DMS153 treated with DMSO at 0.1 percent for 48 hours (cell line): ENCODE measurements around the gene PRKN.
"Not testable (repeated sequence)": the region's sequence is repeated elsewhere in the genome, so short reads cannot be mapped to it uniquely, and the experiment has no call there.

Experiments used
- DNase-seq: peaks from one replicate; lab custom pipeline; 2025; ENCODE audit not compliant: unreplicated experiment; lab: John Stamatoyannopoulos, UW

PRKN gene

DNA sequence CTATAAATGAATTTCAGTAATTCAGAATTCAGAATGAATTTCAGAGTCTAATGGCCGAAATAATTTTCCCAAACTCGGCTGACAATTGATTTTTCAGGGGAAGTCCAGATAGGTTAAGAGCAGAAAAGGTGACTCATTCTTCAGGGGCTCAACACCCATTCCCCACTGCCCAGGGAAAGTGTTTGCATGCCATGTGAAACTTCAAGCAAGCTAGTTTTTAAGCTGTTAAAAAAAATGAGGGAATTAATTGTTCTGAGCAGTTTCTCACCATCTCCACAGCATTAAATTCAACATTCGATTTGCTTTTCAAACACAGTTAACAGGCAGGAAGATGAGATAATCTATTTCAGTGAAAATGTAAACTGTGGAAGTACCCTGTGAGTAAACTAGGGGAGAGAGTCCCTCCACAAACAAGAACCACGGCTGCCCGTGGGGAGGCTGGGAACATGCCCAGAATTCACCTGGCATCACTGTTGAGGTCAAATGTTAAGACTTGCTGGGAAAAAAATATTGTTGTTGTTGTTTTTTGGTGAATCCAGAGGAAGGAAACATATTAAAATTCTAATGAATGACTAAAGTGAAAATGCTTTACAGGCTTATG lies 803.0 kb downstream of the PRKN start:
- no peak for DNase-seq

GRCh38 chr6:161922631-161923119 lies 804.9 kb downstream of the PRKN start:
- DNase-seq, result peak; percentile 39

DNA sequence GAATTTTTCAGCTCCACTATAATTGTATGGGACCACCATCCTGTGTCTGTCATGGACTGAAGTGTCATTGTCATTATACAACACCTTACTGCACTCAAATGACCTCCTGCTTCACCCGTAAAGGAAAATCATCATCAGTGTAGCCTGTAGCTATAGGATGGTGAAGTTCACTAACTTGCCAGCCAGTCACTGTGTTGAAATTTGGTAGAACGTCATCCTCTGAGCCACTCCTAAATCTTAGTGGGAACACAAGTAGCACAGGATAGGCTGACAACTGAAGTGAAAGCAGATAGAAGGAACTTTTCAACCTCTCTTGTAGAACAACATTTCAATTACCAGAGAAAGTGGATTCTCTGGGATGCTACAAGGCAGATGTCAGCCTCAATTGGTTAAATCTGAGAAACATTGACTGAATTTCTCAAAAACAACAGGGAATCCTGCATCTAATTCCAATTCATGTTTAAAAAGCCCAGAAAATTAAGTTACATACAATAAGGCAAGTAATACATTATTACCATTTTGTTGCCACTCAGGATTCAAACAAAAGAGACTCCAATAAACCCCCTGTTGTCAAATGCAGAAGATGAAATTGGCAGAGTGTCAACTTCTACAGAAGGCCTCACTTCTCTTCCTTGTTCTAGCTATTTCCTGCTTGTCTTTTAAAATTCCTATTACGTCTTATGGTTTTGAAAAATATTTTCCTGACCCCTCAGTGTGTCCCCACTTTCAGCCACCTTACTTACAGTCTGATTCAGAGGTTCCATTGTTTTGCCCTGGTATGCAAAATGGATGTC lies 805.8 kb downstream of the PRKN start:
- peak; percentile 11 for DNase-seq

DNA sequence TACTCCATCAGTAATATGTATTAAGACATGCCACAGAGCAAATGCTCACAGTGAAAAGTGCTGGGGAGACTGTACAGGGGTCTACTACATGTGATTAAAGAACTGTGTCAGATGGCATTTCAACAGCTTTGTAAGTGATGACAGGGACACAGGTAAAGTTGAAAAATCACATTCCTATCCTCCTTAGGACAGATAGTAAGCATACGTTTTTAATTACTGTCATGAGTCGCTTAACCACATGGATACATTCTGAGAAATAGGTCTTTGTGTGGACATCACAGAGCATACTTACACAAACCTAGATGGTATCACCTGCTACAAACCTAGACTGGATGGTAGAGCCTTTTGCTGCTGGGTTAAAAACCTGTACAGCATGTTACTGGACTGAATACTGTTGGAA lies 807.9 kb downstream of the PRKN start:
- no peak for DNase-seq

GRCh38 chr6:161918628-161919205 lies 808.8 kb downstream of the PRKN start:
- DNase-seq, result no peak

DNA sequence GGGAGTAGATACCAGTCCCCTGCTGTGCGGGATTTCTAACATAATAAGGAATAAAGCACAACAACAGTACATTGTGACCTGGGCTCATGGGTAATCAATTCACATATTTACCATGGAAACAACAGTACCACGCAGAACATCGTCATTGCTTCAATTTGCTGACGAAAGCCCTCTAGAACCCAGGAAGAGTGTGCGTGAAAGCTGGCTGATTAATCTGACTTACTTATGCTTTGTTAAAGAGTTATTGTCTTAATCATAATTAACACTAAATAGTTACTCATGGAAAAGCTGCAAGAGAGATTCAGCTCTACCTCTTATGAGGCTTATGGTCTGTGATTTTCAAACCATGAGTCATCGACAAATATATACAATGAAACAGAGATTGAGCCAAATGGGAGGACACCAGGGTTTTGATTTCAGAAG lies 809.4 kb downstream of the PRKN start:
- no peak for DNase-seq

- no peak for DNase-seq
Observed at GRCh38 chr6:161917645-161918044, 809.9 kb downstream of the PRKN start.

DNA sequence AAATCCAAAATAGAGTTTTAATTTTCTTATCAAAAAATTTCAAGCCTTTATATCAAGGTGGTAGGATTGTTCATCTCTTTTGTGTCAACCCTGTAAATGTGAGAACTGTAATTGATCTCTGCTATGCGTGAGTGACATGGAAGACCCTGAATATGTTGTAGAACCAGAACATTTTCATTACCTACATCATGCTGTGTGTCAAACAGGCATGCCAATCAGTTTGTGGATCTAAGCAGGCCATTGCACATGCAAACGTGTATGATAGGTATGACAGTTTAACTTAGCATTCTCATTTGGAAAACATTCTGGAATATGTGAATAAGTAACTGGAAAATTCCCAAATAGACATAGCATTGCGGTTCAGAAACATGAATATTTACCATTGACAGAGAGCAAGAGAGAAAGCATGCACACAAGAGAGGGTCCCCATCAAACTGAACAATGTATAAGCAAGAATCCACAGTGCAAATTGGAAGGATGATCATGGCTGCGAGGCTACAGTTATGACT lies 812.1 kb downstream of the PRKN start:
- no peak for DNase-seq

DNA sequence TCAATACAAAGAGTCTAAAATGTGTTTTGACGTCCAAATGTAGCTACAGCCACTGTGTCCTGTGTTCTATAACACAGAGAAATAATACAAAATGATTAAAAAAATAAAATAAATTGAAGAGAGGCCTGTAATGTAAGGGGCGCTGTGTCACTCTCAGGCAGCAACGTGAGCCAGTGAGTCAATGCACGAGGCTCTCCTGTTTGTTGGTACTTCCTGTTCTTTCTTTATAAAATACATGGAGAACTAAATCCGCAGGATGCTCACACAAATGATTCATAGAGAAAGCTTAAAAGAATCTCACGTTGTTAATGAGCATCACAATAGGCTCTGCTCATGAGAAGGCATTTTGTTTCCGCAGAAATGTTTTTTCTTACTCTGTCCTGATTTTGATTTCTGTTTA lies 818.7 kb downstream of the PRKN start:
- no peak for DNase-seq

GRCh38 chr6:161906571-161906970 lies 821.0 kb downstream of the PRKN start:
- no peak for DNase-seq

GRCh38 chr6:161903584-161904212 lies 823.9 kb downstream of the PRKN start:
- DNase-seq, result no peak

GRCh38 chr6:161901740-161902426 lies 825.7 kb downstream of the PRKN start:
- DNase-seq, result no peak

- DNase-seq, result no peak
Observed at GRCh38 chr6:161894436-161894835, 833.1 kb downstream of the PRKN start.

DNA sequence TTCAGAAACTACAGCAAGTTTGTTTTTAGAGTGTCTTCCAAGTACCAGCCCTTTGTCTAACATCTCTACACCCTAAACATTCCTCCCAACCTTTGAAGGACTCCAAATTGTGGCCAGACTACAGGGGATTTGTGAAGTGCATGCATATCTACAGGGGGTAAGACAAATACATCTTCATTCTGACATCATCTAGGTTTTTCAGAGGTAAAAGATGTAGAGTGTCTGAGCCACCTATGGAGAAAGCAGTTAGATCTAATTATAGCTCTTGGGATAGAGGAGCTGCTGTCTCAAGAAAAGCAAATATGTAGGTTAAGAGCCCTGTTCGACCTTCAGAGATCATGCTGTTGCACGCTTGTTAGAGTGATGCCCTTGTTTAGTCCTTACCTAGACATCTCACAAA lies 836.0 kb downstream of the PRKN start:
- no peak for DNase-seq

DNA sequence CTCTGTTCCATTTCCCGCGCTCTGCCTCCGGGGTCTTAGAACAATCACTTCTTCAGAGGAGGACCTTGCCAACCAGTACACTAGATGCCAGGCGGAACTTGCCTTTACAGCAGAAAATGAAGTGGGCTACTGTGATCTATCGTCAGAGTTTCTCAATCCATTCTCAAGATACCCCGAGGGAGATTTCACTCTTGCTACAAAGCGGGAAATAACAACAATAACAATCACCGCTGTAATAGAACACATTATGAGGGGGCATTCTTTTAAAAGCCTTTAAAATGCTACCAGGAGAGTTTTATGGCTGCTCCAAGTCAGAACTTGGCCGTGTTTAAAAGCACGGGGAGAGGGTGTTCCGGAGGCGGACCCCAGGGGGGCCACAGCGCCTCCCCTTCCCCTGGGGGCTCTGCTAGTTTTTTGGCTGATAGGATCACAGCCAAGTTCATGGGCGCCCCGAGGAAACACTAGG lies 836.7 kb downstream of the PRKN start:
- no peak for DNase-seq

- no peak for DNase-seq
Observed at GRCh38 chr6:161890133-161890831, 837.3 kb downstream of the PRKN start.

DNA sequence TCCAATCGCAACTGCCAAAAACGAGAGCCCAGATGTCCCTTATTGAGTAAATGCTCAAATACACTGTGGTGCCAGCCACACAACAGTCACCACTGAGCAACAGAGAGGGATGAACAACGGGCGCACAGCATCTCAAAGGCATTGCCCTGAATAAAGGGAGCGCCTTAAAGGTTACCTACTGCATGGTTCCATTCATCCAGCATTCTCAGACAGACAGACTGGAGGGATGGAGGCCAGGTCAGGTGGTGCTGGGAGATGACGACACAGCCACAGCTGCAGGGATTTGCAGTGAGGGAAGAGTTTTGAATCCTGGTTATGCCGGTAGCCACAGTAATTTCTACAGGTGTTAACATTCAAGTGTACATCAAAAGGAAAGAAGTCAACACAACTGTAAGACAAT lies 838.2 kb downstream of the PRKN start:
- no peak for DNase-seq

DNA sequence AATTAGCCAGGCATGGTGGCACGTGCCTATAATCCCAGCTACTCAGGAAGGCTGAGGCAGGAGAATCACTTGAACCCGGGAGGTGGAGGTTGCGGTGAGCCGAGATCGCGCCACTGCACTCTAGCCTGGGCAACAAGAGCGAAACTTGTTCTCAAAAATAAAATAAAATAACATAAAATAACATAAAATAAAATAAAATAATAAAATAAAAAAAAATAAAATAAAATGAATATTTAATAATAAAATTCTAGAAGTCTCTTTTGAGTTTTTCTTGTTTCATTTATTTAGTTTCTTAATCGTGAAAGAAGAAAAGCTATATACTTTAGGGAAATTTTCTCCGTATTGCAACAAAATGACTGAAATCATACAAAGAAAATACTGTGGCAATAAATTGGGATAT lies 841.0 kb downstream of the PRKN start:
- not testable (repeated sequence) for DNase-seq

DNA sequence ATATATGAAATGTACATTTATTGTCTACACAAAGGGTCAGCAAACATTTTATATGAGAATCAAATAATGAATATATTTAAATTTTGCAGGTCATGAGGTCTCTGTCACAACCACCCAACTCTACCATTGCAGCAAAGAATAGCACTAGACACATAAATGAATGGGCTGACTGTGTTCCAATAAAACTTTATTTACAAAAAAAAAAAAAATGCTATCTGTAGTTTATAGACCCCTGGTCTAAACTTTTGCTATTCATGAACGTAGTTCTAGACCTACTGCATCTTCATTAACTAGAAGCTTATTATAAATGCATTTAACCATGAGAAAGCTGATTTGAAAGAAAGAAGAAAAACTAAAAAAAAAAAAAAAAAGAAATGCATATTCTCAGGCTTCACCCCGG lies 842.8 kb downstream of the PRKN start:
- no peak for DNase-seq

- DNase-seq, result peak; percentile 43
Observed at GRCh38 chr6:161882196-161882765, 845.3 kb downstream of the PRKN start.
